ENCODE results near the gene PAOX. TPM values are rescaled to one million over a fixed set of nuclear protein-coding genes. Genes with fewer than 3 reads are reported as not detected.
"Not testable (repeated sequence)": the region's sequence is repeated elsewhere in the genome, so short reads cannot be mapped to it uniquely, and the experiment has no call there.

The PAOX gene
- total RNA-seq, 1 donor from 2014 or later: 5.2 TPM

- DNase-seq (ENCODE audit: low spot score): no peak
Measured at GRCh38 chr10:133405844-133406527, 26.9 kb downstream of the PAOX start.

GRCh38 chr10:133411523-133412380 is 32.7 kb downstream of the PAOX start:
- no peak for DNase-seq (ENCODE audit: low spot score)

GRCh38 chr10:133412381-133412711 is 33.3 kb downstream of the PAOX start:
- no peak for DNase-seq (ENCODE audit: low spot score)

DNA sequence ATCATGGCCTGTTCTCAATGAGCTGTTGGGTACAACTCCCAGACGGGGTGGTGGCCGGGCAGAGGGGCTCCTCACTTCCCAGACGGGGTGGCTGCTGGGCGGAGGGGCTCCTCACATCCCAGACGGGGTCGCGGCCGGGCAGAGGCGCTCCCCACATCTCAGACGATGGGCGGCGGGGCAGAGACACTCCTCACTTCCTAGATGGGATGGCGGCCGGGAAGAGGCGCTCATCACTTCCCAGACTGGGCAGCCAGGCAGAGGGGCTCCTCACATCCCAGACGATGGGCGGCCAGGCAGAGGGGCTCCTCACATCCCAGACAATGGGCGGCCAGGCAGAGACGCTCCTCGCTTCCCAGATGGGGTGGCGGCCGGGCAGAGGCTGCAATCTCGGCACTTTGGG is 35.3 kb downstream of the PAOX start:
- DNase-seq (ENCODE audit: low spot score): not testable (repeated sequence)

GRCh38 chr10:133415752-133416151 is 36.7 kb downstream of the PAOX start:
- no peak for DNase-seq (ENCODE audit: low spot score)

GRCh38 chr10:133418289-133418993 is 39.4 kb downstream of the PAOX start:
- DNase-seq (ENCODE audit: low spot score): no peak

DNA sequence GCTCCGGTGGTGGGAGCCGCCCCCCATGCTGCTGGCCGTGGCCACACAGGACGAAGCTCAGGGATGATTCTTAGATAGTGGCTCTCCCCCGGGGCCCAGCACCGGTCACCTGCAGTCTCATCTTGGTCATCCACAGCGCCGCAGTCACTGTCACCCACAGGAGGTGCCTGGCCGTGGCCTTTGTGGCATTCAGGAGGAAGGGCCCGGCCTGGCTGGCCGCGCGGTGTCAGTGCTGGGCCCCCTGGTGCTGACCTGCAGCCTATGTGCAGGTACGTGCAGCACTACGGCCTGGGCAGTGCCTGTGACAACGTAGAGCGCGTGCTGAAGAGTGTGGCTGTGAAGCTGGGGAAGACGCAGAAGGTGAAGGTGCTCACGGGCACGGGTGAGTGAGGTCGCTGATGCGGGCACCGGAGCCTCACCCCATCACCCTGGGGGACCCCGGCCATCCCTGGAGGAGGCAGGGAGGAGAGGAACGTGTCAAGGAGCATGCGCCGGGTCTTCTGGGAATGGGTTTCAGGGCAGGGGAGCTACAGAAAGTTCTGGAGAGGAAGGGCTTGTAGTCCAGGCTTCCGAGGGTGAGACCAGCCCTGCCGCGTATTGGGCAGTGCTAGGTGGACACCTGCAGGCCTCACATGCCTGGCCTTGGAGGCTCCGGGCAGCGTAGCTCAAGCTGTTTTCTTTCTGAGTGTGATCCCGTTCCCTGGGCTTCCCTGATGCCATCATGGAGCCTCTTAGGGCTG is 40.3 kb downstream of the PAOX start:
- no peak for DNase-seq (ENCODE audit: low spot score)

DNA sequence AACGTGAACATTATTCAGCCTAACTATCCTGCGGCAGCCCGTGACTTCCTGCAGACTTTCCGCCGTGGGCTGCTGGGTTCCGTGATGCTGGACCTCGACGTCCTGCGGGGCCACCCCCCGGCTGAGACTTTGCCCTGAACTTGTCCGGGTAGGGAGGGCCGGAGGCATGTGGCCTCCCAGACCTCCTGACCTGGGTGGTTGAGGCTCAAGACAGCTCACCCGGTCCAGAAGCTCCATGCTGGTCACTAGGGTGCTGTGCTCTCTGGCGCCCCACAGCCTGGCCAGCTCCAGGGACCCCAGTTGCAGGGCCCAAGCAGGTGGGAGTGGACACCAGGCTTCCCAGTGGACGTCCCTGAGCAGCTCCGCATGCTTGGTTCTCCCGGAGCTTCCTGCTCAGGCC is 41.0 kb downstream of the PAOX start:
- DNase-seq (ENCODE audit: low spot score): no peak

DNA sequence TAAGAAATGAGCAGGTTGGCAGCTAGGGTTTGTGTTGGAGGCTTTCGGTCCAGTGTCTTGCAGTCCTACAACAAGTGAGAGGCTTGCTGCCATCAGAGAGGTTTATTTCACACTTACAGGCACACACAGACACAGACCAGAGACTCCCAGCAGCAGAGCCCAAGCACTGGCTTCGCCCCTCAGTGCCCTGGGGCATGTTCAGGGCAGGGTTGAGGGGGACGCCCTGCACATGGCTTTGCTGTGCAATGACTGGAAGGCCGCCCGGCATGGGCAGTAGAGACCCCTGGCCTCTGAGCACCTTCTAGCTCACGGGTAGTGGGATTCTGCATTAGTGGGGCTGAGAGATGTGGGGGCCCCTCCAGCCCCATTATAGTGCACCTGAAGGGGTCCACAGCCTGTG is 41.5 kb downstream of the PAOX start:
- no peak for DNase-seq (ENCODE audit: low spot score)

- no peak for DNase-seq (ENCODE audit: low spot score)
Measured at GRCh38 chr10:133421336-133422222, 42.5 kb downstream of the PAOX start.

DNA sequence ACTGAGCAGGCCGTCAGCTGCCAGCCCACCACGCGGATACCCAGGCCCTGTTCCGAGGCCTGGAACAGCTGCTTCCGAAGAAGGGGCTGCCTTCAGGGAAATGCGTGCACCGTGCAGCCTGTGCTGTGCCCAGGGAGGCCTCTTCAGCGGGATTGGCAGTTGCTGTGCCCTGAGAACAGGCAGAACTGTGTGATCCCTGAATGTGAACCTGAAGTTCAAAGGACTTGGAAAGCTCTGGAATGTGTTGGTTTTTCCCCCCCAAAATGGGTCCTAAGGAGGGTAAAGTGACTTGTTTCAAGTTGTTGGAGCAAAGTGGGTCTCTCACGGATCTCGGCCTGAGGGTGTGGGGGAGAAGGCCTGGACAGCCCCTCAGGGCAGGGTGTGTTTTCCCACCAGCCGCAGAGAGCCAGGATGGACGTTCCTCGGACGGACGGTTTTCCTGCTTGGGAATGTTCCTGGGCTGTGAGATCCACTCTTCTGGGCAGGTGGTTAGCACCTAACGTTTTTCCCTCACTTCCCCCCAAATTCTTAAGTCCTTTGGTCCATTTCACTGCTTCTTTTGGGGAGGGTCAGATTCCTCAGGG is 43.3 kb downstream of the PAOX start:
- DNase-seq (ENCODE audit: low spot score): no peak

GRCh38 chr10:133422807-133423771 is 44.0 kb downstream of the PAOX start:
- DNase-seq (ENCODE audit: low spot score): no peak

GRCh38 chr10:133424102-133424501 is 45.0 kb downstream of the PAOX start:
- not testable (repeated sequence) for DNase-seq (ENCODE audit: low spot score)

- not testable (repeated sequence) for DNase-seq (ENCODE audit: low spot score)
Measured at GRCh38 chr10:133424601-133425000, 45.5 kb downstream of the PAOX start, which contains the start of gene SPRN. Gene SPRN (minus strand): TSS chr10:133424625. CDS start chr10:133423681, 944 bp downstream.

GRCh38 chr10:133429571-133429970 is 50.5 kb downstream of the PAOX start:
- DNase-seq (ENCODE audit: low spot score): not testable (repeated sequence)

DNA sequence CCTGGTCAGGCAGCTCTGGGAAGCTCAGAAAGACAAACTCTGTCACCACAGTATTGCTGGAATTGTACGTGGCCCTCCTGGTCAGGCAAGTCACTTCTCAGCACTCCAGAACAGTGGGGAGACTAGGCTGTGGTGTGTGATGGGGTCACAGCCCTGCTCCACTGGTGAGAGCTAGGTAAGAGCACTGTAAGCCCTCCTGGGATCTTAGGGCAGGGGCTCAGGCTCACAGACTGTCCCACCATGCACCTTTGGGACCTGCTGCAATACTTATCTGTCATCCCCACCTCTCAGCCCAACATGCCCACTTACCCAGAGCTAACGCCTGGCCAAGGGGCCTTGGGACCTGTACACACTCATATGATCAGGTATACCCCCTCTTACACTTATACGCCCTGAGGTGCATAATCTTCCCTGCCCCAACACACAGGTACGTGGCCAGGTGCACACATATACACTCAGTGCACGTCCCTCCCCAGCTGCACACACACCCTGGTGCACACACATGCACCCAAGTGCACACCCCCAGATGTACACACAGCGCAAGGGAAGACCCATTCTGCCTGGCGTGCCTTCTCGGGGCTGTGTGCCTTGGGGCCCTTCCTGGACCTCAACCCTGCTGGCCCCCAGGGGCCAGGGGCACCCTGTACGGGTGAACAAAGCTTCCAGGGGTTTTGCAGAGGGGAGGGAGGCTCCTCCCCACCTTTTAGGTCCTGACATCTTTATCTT is 53.0 kb downstream of the PAOX start:
- not testable (repeated sequence) for DNase-seq (ENCODE audit: low spot score)

GRCh38 chr10:133432789-133433188 is 53.7 kb downstream of the PAOX start:
- DNase-seq (ENCODE audit: low spot score): not testable (repeated sequence)

- no peak for DNase-seq (ENCODE audit: low spot score)
Measured at GRCh38 chr10:133438711-133439273, 59.7 kb downstream of the PAOX start.

Measured in ureter (tissue), 1 donor.